ENCODE results near the gene FREM2.

DNA sequence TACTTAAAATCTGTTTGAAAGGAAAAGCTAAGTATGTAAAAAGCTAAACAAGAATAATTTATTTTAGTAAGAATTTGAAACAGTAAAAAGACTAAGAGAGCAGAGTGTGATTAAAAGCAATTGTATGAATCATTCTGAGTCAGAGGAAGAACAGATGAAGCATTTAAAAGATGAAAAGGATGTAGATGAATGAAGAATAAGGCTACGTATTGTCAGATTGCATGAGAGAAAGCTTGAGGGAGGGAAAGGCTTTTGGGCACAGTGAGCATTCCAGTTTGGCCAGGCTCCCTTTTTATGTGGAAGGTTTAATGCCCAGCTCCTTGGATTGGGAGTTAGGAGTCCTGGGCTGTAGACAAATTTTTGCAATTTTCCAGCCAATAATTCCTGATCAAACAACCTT, 117.7 kb downstream of the FREM2 start:
- no peak for TF ChIP-seq GABPA (IDR thresholded peaks at IDR 0.05; ENCODE audit: low read depth)
- no peak for TF ChIP-seq JUND (IDR thresholded peaks at IDR 0.05)
- TF ChIP-seq, protein P1, sequence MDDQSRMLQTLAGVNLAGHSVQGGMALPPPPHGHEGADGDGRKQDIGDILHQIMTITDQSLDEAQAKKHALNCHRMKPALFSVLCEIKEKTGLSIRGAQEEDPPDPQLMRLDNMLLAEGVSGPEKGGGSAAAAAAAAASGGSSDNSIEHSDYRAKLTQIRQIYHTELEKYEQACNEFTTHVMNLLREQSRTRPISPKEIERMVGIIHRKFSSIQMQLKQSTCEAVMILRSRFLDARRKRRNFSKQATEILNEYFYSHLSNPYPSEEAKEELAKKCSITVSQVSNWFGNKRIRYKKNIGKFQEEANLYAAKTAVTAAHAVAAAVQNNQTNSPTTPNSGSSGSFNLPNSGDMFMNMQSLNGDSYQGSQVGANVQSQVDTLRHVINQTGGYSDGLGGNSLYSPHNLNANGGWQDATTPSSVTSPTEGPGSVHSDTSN (IDR thresholded peaks at IDR 0.05), result no peak
- TF ChIP-seq, protein P2, sequence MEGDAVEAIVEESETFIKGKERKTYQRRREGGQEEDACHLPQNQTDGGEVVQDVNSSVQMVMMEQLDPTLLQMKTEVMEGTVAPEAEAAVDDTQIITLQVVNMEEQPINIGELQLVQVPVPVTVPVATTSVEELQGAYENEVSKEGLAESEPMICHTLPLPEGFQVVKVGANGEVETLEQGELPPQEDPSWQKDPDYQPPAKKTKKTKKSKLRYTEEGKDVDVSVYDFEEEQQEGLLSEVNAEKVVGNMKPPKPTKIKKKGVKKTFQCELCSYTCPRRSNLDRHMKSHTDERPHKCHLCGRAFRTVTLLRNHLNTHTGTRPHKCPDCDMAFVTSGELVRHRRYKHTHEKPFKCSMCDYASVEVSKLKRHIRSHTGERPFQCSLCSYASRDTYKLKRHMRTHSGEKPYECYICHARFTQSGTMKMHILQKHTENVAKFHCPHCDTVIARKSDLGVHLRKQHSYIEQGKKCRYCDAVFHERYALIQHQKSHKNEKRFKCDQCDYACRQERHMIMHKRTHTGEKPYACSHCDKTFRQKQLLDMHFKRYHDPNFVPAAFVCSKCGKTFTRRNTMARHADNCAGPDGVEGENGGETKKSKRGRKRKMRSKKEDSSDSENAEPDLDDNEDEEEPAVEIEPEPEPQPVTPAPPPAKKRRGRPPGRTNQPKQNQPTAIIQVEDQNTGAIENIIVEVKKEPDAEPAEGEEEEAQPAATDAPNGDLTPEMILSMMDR (IDR thresholded peaks at IDR 0.05), result no peak
- TF ChIP-seq CHD2 (IDR thresholded peaks at IDR 0.05; ENCODE audit: low read length, partially characterized antibody), result no peak
- no peak for TF ChIP-seq EP300 (IDR thresholded peaks at IDR 0.05; ENCODE audit: borderline replicate concordance in 1 of 2, low read depth in 1 of 2, low read length in 1 of 2)
- TF ChIP-seq POLR2AphosphoS5 (IDR thresholded peaks at IDR 0.05; ENCODE audit: low read depth, low read length), result no peak
